ENCODE measurements around the gene DPEP1. TPM values are rescaled to one million over a fixed set of nuclear protein-coding genes. Genes with fewer than 3 reads are reported as not detected.
"Not testable (repeated sequence)": the region's sequence is repeated elsewhere in the genome, so short reads cannot be mapped to it uniquely, and the experiment has no call there.

The DPEP1 gene
- polyA plus RNA-seq, 3 donors = 18.0 to 42.6 (median 37.3) TPM

DNA sequence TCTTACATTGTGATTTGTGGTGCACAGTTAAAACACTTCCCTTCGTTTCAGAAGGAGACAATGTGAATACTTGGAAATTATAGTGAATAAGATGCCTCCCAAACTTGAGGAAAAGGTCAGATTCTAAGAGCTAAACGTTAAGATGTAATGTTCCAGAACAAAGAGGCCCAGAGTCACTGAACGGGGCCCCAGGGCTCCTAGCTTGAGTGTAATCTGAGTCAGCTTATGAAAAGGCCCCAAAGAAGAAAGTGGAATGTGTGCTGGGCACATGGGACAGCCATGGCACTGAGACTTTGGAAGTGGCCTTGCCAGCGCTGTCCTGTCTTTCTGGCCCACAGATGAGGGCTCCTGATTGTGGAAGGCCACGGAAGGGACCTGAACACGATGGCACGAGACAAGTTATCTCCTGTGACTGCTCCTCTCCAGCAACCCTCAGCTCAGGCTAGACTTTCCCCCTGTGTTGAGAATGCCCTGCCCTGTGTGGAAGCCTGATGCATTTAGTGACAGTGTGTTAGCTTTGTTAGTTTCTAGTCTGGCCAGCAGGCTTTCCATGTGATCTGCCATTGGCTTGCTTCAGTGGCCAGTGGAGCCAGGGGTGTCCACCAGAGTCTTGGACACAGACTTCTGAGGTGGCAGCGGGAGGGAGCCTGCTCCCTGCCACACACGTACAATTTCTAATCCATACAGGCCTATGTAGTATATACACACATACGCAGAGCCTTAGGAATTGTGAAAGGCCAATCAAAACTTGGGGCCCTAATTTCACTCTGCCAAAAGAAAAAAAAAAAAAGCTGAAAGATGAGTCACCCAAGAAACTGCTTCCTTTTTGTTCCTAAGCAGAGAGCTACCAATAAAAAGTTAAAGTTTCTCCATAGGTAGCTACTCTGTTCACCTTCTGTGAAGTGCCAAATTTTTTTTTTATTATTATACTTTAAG is 57.3 kb downstream of the DPEP1 start:
- DNase-seq (ENCODE audit: low read depth in 3 of 3, low spot score in 2 of 3) = no peak

GRCh38 chr16:89671565-89671964 is 58.1 kb downstream of the DPEP1 start:
- not testable (repeated sequence) for DNase-seq (ENCODE audit: low read depth in 3 of 3, low spot score in 2 of 3)

DNA sequence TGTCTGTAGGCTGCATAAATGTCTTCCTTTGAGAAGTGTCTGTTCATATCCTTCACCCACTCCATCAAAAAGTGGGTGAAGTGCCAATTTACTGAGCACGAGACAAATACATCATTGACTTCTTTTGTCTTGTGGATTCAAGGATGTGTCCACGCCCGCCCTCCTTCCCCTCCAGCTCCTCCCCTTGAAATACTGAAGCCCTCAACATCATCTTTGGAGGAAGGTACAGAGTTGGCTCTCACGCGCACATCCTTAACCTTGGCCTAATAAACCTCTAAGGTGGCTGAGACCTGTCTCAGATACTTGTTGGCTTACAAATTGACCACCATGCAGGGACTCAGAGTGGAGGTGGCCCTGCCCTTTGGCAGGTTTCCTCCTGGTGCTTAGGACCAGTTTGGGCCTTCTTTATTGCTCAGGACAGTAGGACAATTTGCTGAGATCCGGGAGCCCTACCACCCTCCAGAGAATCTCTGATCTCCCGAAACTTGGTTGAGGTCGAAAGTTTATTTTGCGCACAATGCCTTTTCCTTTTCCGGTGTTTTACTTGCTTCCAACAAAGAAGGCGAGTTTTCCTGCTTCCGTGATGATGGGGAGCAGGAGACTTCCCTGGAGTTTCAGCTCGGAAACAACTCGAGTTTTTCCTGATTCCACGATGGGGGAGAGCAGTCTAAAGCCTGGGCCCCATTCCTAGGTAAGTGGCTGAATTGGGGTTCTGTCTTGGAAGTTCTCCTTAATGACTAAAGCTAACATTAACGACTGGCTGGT is 58.9 kb downstream of the DPEP1 start:
- DNase-seq (ENCODE audit: low read depth in 3 of 3, low spot score in 2 of 3) = no peak

DNA sequence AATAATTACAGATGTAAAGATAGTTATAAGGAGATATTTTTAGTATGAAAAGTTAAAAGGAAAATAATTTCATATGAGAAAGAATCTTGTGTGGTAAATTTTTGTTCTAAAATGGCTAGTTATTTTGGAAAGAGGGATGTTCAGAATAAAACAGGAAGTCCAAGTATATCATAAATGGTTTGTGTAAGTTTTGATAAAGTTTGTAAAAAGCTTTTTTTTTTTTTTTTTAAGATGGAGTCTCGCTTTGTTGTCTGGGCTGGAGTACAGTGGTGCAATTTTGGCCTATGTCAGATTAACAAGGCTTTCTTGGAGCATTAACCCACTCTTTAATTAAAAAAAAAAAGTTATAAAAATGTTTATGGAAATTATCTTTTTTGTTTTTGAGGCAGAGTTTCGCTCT is 64.8 kb downstream of the DPEP1 start:
- no peak for DNase-seq (ENCODE audit: low read depth in 3 of 3, low spot score in 2 of 3)

GRCh38 chr16:89685916-89686315 is 72.5 kb downstream of the DPEP1 start:
- no peak for DNase-seq (ENCODE audit: low read depth in 3 of 3, low spot score in 2 of 3)

- peak; percentile 78 to 90 (median 83) for DNase-seq (ENCODE audit: low read depth in 3 of 3, low spot score in 2 of 3)
Observed at GRCh38 chr16:89686520-89687091, 73.2 kb downstream of the DPEP1 start, which contains the start of gene CDK10. Gene CDK10 (plus strand): TSS chr16:89686689. CDS start chr16:89686711, 22 bp downstream.

- peak in 2 of 3 donors; percentile 37 to 54 for DNase-seq (ENCODE audit: low read depth in 3 of 3, low spot score in 2 of 3)
Observed at GRCh38 chr16:89687092-89687940, 73.9 kb downstream of the DPEP1 start.

Other genes starting within 250 kb of the DPEP1 start
- gene ANKRD11, start 123.1 kb upstream of the DPEP1 start, polyA plus RNA-seq (ENCODE audit: insufficient read length in 3 of 3) = 10 to 100 TPM; 84.3 to 86.5 (median 86.3) TPM
- gene SPG7, start 105.2 kb upstream of the DPEP1 start, polyA plus RNA-seq (ENCODE audit: insufficient read length in 3 of 3) = 10 to 100 TPM; 84.2 to 86.8 (median 85.9) TPM
- gene RPL13, start 53.0 kb upstream of the DPEP1 start, polyA plus RNA-seq (ENCODE audit: insufficient read length in 3 of 3) = 1,000 to 10,000 TPM; 1,526 to 1,773 (median 1,604) TPM
- 1 to 10 TPM; 2.0 to 3.4 (median 3.0) TPM for gene CPNE7, start 37.9 kb upstream of the DPEP1 start, polyA plus RNA-seq (ENCODE audit: insufficient read length in 3 of 3)
- gene CHMP1A, start 44.1 kb downstream of the DPEP1 start, polyA plus RNA-seq (ENCODE audit: insufficient read length in 3 of 3) = 10 to 100 TPM; 62.0 to 74.0 (median 70.2) TPM
- gene SPATA33, start 44.2 kb downstream of the DPEP1 start, polyA plus RNA-seq (ENCODE audit: insufficient read length in 3 of 3) = 10 to 100 TPM; 11.3 to 15.1 (median 14.6) TPM
- gene CDK10, start 73.0 kb downstream of the DPEP1 start, polyA plus RNA-seq (ENCODE audit: insufficient read length in 3 of 3) = 10 to 100 TPM; 79.6 to 97.3 (median 83.1) TPM
- gene SPATA2L, start 88.1 kb downstream of the DPEP1 start, polyA plus RNA-seq (ENCODE audit: insufficient read length in 3 of 3) = 1 to 10 TPM; 4.7 to 5.7 (median 5.6) TPM
- gene VPS9D1, start 107.3 kb downstream of the DPEP1 start, polyA plus RNA-seq (ENCODE audit: insufficient read length in 3 of 3) = 1 to 10 TPM; 7.5 to 9.3 (median 9.2) TPM
- gene ZNF276, start 107.9 kb downstream of the DPEP1 start, polyA plus RNA-seq (ENCODE audit: insufficient read length in 3 of 3) = 10 to 100 TPM; 19.0 to 22.6 (median 20.2) TPM
- gene FANCA, start 203.0 kb downstream of the DPEP1 start, polyA plus RNA-seq (ENCODE audit: insufficient read length in 3 of 3) = 10 to 100 TPM; 17.7 to 19.9 (median 18.7) TPM
- 10 to 100 TPM in 1 of 3 donors, 1 to 10 TPM in 2; 9.3 to 10.2 (median 9.5) TPM for gene SPIRE2, start 214.8 kb downstream of the DPEP1 start, polyA plus RNA-seq (ENCODE audit: insufficient read length in 3 of 3)

All from right renal cortex interstitium (tissue), 3 donors.